Chondrocyte (in vitro differentiated cells): ENCODE measurements around the gene ART1. TPM values are rescaled to one million over a fixed set of nuclear protein-coding genes. Genes with fewer than 3 reads are reported as not detected.
A peak's percentile ranks its signal among the peaks of the same experiment; 100 is the strongest.

Experiments used
- DNase-seq: peaks from one replicate; pipeline ENCODE4 v3.0.0; 2021; ENCODE audit warnings: mixed read lengths, low spot score
- H3K27ac Mint-ChIP-seq: one replicate; pipeline ENCODE4 v1.8.0; 2021; ENCODE audit warnings: mild to moderate bottlenecking, moderate library complexity, mixed read lengths; ENCODE audit not compliant: unreplicated experiment
- H3K27me3 Mint-ChIP-seq: 2 replicates; pipeline ENCODE4 v1.8.0; 2021; ENCODE audit warnings: low read depth, mixed read lengths
- H3K36me3 Mint-ChIP-seq: 2 replicates; pipeline ENCODE4 v1.8.0; 2021; ENCODE audit warnings: low read depth, mixed read lengths
- H3K4me1 Mint-ChIP-seq: 2 replicates; pipeline ENCODE4 v1.8.0; 2021; ENCODE audit warnings: low read depth, mild to moderate bottlenecking, mixed read lengths
- H3K4me3 Mint-ChIP-seq: one replicate; pipeline ENCODE4 v1.8.0; 2021; ENCODE audit warnings: mild to moderate bottlenecking, moderate library complexity, mixed read lengths; ENCODE audit not compliant: unreplicated experiment
- H3K9me3 Mint-ChIP-seq: 2 replicates; pipeline ENCODE4 v1.8.0; 2021; ENCODE audit warnings: low read depth, mixed read lengths
- total RNA-seq: library from RNA; stranded (reverse); gene quantifications from 3 replicates; pipeline ENCODE4 v1.2.1, GENCODE V29; 2021
- TF ChIP-seq, protein P1 (sequence below): fragments of 200-600 bp; sonication (generic); IDR thresholded peaks from 2 replicates; pipeline ENCODE4 v1.5.0; 2021; ENCODE audit warnings: antibody characterized with exemption, mild to moderate bottlenecking, moderate library complexity

ART1 gene
- total RNA-seq, 1 donor from 2014 or later: not detected

DNA sequence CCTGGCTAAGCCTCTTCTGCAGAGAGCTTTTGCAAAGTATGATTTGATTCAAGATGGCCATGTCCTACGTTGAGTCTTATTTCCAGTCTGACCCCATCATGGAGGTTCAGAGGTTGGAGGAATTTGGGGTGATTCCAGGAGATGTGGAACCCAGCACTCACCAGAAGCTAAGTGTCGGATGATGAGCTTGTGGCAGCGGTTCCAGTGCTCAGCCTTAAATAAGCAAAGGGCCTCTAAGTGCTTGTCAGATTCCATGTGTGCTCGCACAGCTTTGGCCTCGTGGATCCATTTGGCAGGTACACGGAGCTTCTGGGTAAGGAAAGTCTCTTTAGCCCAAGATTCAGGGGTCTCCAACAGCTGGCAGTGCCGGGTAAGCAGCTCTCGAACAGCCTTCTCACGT lies 38.1 kb downstream of the ART1 start:
- no peak for DNase-seq
- Mint-ChIP-seq H3K36me3 (peaks cover 56% of the 10 kb centered on the region), H3K4me1 (peaks cover 3% of the 10 kb centered on the region), H3K9me3 (no peaks in the 10 kb centered on the region), H3K27me3 (no peaks in the 10 kb centered on the region), H3K4me3 (no peak overlapping the region), H3K27ac (no peak overlapping the region)
- TF ChIP-seq, protein P1, sequence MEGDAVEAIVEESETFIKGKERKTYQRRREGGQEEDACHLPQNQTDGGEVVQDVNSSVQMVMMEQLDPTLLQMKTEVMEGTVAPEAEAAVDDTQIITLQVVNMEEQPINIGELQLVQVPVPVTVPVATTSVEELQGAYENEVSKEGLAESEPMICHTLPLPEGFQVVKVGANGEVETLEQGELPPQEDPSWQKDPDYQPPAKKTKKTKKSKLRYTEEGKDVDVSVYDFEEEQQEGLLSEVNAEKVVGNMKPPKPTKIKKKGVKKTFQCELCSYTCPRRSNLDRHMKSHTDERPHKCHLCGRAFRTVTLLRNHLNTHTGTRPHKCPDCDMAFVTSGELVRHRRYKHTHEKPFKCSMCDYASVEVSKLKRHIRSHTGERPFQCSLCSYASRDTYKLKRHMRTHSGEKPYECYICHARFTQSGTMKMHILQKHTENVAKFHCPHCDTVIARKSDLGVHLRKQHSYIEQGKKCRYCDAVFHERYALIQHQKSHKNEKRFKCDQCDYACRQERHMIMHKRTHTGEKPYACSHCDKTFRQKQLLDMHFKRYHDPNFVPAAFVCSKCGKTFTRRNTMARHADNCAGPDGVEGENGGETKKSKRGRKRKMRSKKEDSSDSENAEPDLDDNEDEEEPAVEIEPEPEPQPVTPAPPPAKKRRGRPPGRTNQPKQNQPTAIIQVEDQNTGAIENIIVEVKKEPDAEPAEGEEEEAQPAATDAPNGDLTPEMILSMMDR: peak; percentile 4

DNA sequence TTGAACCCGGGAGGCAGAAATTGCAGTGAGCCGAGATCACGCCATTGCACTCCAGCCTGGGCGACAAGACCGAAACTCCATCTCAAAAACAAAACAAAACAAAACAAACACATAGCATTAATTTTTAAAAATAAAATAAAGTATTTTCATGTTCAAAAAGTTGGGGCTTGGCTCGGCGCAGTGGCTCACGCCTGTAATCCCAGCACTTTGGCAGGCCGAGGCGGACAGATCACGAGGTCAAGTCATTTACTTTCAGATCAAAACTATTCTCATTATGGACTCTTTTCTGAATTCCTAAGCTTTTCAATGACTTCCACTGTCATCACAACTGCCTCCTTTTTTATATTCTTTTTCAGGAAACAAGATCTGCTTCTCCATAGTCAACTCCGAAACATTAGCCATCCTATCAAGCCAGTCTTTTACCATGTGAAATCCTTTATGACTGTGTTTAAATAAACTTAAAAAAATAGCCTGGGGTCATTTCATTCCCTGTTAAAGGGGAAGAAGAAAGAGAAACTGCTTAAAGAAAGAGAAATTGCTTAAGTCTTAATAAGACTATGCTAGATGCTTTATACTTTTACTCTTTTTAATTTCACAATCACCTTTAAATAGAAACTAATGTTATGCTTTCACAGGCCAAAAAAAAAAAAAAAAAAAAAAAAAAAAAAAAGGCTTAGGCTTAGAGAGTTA lies 39.3 kb downstream of the ART1 start:
- TF ChIP-seq, protein P1: no peak
- DNase-seq: no peak
- H3K27ac Mint-ChIP-seq: peak overlapping the region; percentile 0
- peaks cover 51% of the 10 kb centered on the region for H3K36me3 Mint-ChIP-seq
- H3K4me1 Mint-ChIP-seq: peaks cover 3% of the 10 kb centered on the region
- H3K4me3 Mint-ChIP-seq: no peak overlapping the region
- no peaks in the 10 kb centered on the region for H3K9me3 Mint-ChIP-seq
- no peaks in the 10 kb centered on the region for H3K27me3 Mint-ChIP-seq

DNA sequence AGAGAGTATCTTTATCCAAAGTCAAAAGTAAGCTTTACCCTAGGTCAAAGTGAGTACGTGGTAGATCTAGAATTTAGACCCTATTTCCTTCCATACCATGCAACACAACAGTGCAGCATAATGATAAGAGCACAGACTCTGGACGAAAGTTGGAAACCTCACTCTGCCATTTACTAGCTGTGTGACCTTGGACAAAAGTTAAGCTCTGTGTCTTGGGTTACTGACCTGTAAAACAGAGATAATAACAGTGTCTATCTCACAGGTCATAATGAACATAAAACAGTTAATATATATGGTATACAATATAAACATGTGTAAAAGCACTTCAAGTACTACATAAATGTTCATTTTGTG lies 39.9 kb downstream of the ART1 start:
- Mint-ChIP-seq H3K9me3 (no peaks in the 10 kb centered on the region), H3K27ac (no peak overlapping the region), H3K4me1 (peaks cover 3% of the 10 kb centered on the region), H3K27me3 (no peaks in the 10 kb centered on the region), H3K36me3 (peaks cover 47% of the 10 kb centered on the region), H3K4me3 (no peak overlapping the region)
- TF ChIP-seq, protein P1: no peak
- DNase-seq: no peak

DNA sequence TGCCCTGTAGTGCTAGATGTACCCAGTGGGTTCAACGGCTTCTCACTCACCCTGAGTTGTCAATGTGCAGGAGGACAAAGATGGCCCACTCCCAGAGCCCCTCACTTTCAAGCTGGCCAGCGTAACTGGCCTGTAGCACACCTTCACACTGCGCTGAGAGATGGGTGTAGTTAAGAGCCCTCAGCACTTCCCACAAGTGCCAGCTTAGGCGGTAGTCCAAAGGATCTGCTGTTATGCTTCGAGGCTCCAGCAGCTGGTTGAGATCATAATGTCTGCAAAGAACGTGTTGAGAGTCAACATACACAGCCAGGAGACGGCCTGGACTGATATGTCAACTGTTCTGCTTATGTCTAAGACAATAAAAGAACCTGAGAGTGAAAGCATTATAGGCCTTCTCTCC lies 41.0 kb downstream of the ART1 start:
- DNase-seq: no peak
- TF ChIP-seq, protein P1: no peak
- no peaks in the 10 kb centered on the region for H3K27me3 Mint-ChIP-seq
- H3K27ac Mint-ChIP-seq: no peak overlapping the region
- H3K4me3 Mint-ChIP-seq: no peak overlapping the region
- peaks cover 3% of the 10 kb centered on the region for H3K4me1 Mint-ChIP-seq
- H3K36me3 Mint-ChIP-seq: peaks cover 42% of the 10 kb centered on the region
- no peaks in the 10 kb centered on the region for H3K9me3 Mint-ChIP-seq

DNA sequence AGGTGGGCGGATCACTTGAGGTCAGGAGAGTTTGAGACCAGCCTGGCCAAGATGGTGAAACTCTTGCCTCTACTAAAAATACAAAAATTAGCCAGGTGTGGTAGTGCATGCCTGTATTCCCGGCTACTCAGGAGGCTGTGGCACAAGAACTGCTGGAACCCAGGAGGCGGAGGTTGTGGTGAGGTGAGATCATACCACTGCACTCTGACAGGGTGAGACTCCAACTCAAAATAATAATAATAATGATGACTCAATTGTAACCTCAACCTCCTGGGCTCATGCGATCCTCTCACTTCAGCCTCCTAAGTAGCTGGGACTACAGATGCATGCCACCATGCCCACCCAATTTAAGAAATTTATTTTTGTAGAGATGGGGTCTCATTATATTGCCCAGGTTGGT lies 41.8 kb downstream of the ART1 start:
- Mint-ChIP-seq H3K4me1 (peaks cover 3% of the 10 kb centered on the region), H3K27me3 (no peaks in the 10 kb centered on the region), H3K4me3 (no peak overlapping the region), H3K27ac (no peak overlapping the region), H3K36me3 (peaks cover 39% of the 10 kb centered on the region), H3K9me3 (no peaks in the 10 kb centered on the region)
- DNase-seq: no peak
- TF ChIP-seq, protein P1: no peak
